AG09319 (cell line): ENCODE data around the gene TRIM68.

Experiments
- DNase-seq: peaks from one replicate; pipeline ENCODE4 v3.0.0-alpha.2; 2010; ENCODE audit warnings: low read depth; ENCODE audit errors: extremely low read depth
- TF ChIP-seq, protein P1 (sequence below): IDR thresholded peaks from 2 replicates; pipeline ENCODE4 v1.5.1; 2011; ENCODE audit warnings: low read depth, mild to moderate bottlenecking, inconsistent platforms, low read length, moderate library complexity

TRIM68 gene

GRCh38 chr11:4569075-4569474 is 39.0 kb downstream of the TRIM68 start:
- TF ChIP-seq, protein P1, sequence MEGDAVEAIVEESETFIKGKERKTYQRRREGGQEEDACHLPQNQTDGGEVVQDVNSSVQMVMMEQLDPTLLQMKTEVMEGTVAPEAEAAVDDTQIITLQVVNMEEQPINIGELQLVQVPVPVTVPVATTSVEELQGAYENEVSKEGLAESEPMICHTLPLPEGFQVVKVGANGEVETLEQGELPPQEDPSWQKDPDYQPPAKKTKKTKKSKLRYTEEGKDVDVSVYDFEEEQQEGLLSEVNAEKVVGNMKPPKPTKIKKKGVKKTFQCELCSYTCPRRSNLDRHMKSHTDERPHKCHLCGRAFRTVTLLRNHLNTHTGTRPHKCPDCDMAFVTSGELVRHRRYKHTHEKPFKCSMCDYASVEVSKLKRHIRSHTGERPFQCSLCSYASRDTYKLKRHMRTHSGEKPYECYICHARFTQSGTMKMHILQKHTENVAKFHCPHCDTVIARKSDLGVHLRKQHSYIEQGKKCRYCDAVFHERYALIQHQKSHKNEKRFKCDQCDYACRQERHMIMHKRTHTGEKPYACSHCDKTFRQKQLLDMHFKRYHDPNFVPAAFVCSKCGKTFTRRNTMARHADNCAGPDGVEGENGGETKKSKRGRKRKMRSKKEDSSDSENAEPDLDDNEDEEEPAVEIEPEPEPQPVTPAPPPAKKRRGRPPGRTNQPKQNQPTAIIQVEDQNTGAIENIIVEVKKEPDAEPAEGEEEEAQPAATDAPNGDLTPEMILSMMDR = no peak
- DNase-seq = no peak

DNA sequence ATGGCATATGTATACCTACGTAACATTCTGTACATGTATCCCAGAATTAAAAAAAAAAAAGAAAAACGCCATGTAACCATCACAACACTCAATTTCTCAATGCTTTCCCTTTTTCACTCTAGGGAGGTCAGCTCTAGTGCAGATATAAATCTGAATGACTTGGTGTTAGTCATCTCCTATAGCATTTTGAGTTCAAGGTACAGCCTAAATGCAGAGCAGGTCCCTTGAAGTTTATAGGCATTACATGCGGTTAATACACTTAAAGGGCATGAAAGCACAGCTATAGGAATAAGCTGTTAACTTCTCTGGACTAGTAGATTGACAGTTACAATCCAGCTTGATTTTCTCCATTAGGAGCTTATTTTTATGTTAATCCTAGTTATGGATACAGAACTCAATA is 42.7 kb downstream of the TRIM68 start:
- TF ChIP-seq, protein P1 = no peak

DNA sequence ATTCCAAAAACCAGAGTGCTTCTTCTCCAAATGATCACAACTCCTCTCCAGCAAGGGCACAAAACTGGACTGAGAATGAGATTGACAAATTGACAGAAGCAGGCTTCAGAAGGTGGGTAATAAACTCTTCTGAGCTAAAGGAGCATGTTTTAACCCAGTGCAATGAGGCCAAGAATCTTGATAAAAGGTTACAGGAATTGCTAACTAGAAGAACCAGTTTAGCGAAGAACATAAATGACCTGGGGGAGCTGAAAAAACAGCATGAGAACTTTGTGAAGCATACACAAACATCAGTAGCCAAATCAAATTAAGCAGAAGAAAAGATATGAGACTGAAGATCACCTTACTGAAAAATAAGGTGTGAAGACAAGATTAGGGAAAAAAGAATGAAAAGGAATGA is 47.6 kb downstream of the TRIM68 start:
- TF ChIP-seq, protein P1 = no peak
- DNase-seq = no peak

More for the DNA sequence above, 42.7 kb downstream of the TRIM68 start:
- no peak for DNase-seq

- TF ChIP-seq, protein P1 = no peak
These were observed 48.2 kb downstream of the TRIM68 start for GRCh38 chr11:4559527-4560440.

GRCh38 chr11:4551346-4551979 is 56.6 kb downstream of the TRIM68 start:
- no peak for DNase-seq
- TF ChIP-seq, protein P1 = peak; percentile 38

More at GRCh38 chr11:4559527-4560440, 48.2 kb downstream of the TRIM68 start:
- DNase-seq = no peak
